AG09309 (cell line): ENCODE results near the gene SPNS2.

Source experiments
- DNase-seq: peaks from one replicate; pipeline ENCODE4 v3.0.0-alpha.2; 2010; ENCODE audit warnings: low read depth
- H3K4me3 ChIP-seq: 2 replicates; pipeline ENCODE4 v1.5.1; 2011; ENCODE audit warnings: mild to moderate bottlenecking, low read depth, low read length, moderate library complexity; ENCODE audit not compliant: control insufficient read depth
- CTCF ChIP-seq: IDR thresholded peaks from 2 replicates; pipeline ENCODE4 v1.5.1; 2011; ENCODE audit warnings: mild to moderate bottlenecking, low read depth, low read length, inconsistent platforms; ENCODE audit not compliant: insufficient read depth, control insufficient read depth; ENCODE audit errors: missing control alignments

Gene SPNS2

GRCh38 chr17:4504188-4504587 lies 5.5 kb downstream of the SPNS2 start:
- no peak for TF ChIP-seq CTCF
- H3K4me3 ChIP-seq: no peak overlapping the region
- DNase-seq: no peak

- TF ChIP-seq CTCF: no peak
- no peak for DNase-seq
- no peak overlapping the region for H3K4me3 ChIP-seq
Measured at GRCh38 chr17:4505187-4505586, 6.5 kb downstream of the SPNS2 start.

GRCh38 chr17:4506175-4506813 lies 7.6 kb downstream of the SPNS2 start:
- no peak for DNase-seq

GRCh38 chr17:4506892-4507291 lies 8.2 kb downstream of the SPNS2 start:
- H3K4me3 ChIP-seq: no peak overlapping the region
- no peak for TF ChIP-seq CTCF
- DNase-seq: no peak

More at GRCh38 chr17:4506175-4506813, 7.6 kb downstream of the SPNS2 start:
- no peak overlapping the region for H3K4me3 ChIP-seq
- no peak for TF ChIP-seq CTCF

GRCh38 chr17:4507361-4508111 lies 8.9 kb downstream of the SPNS2 start:
- TF ChIP-seq CTCF: no peak
- DNase-seq: no peak
- no peak overlapping the region for H3K4me3 ChIP-seq

- no peak for DNase-seq
- TF ChIP-seq CTCF: no peak
- no peak overlapping the region for H3K4me3 ChIP-seq
Measured at GRCh38 chr17:4508207-4508606, 9.5 kb downstream of the SPNS2 start.

- TF ChIP-seq CTCF: no peak
- H3K4me3 ChIP-seq: no peak overlapping the region
- DNase-seq: no peak
Measured at GRCh38 chr17:4509401-4509800, 10.7 kb downstream of the SPNS2 start.
